Measurements from ENCODE around the gene TGFBR2.

DNA sequence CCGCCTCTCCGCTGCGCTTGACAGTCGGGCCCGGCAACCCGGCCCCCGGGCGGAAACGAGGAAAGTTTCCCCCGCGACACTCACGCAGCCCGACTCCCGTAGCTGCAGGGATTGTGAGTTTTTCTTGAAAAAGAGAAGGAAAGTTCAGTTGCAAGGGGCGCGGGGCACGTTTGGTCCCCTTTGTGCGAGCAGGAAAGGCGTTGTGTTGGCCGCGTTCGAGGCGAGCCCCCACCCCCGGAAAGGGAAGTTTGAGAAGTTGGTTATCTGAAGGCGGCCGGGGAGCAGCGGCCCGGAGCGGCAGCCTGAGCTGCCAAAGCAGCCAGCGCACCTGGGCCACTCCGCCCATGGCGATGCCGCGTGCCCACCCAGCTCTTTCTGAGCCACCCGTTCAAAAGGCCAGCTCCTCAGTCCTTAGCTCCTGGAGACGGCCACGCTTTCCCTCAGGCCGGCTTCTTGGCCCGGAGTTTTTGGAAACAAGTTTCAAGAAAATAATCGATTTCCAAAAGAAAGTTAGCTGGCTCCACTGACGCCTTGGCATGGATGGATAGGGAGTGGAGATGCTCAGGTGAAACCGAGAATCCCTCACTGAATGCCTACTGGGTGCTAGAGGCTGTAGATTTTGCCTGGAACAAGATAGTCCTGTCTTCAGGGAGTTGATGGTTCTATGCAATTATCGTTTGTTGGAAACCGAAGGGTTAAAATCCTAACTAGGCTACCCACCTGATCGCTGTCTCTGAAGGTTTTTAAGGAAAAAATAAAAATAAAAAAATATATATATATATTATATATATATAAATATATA lies 832 bp downstream of the TGFBR2 start:
- peak; percentile 28 to 36 for TF ChIP-seq POLR2A (IDR thresholded peaks at IDR 0.05)
- TF ChIP-seq, protein P1, sequence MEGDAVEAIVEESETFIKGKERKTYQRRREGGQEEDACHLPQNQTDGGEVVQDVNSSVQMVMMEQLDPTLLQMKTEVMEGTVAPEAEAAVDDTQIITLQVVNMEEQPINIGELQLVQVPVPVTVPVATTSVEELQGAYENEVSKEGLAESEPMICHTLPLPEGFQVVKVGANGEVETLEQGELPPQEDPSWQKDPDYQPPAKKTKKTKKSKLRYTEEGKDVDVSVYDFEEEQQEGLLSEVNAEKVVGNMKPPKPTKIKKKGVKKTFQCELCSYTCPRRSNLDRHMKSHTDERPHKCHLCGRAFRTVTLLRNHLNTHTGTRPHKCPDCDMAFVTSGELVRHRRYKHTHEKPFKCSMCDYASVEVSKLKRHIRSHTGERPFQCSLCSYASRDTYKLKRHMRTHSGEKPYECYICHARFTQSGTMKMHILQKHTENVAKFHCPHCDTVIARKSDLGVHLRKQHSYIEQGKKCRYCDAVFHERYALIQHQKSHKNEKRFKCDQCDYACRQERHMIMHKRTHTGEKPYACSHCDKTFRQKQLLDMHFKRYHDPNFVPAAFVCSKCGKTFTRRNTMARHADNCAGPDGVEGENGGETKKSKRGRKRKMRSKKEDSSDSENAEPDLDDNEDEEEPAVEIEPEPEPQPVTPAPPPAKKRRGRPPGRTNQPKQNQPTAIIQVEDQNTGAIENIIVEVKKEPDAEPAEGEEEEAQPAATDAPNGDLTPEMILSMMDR (IDR thresholded peaks at IDR 0.05): no peak

Measured in uterus (tissue), 2 donors.